Neuronal stem cell (in vitro differentiated cells): Measurements from ENCODE around the gene PCBP3.
A peak's percentile ranks its signal among the peaks of the same experiment; 100 is the strongest.

Experiments
- DNase-seq: peaks from one replicate; pipeline ENCODE4 v3.0.0-alpha.2; 2013; ENCODE audit warnings: low spot score
- H2AFZ ChIP-seq: one replicate; pipeline ENCODE4 v1.6.1; 2013; ENCODE audit warnings: mild to moderate bottlenecking, low read length, inconsistent platforms
- H2AK5ac ChIP-seq: 2 replicates; pipeline ENCODE4 v1.6.1; 2013; ENCODE audit warnings: low read depth, mild to moderate bottlenecking, inconsistent platforms, low read length, moderate library complexity, mixed read lengths
- H2BK120ac ChIP-seq: 2 replicates; pipeline ENCODE4 v1.6.1; 2013; ENCODE audit warnings: low read depth, mild to moderate bottlenecking, inconsistent platforms, low read length, moderate library complexity, mixed read lengths
- H2BK12ac ChIP-seq: one replicate; pipeline ENCODE4 v1.6.1; 2013; ENCODE audit warnings: low read length, inconsistent platforms
- H2BK15ac ChIP-seq: 2 replicates; pipeline ENCODE4 v1.6.1; 2013; ENCODE audit warnings: mild to moderate bottlenecking, low read length, inconsistent platforms, mixed read lengths
- H2BK5ac ChIP-seq: one replicate; pipeline ENCODE4 v1.6.1; 2013; ENCODE audit warnings: inconsistent platforms, mild to moderate bottlenecking, low read length, moderate library complexity
- H3K14ac ChIP-seq: one replicate; pipeline ENCODE4 v1.6.1; 2013; ENCODE audit warnings: low read length, inconsistent platforms
- H3K18ac ChIP-seq: 2 replicates; pipeline ENCODE4 v1.6.1; 2013; ENCODE audit warnings: low read length, inconsistent platforms
- H3K23ac ChIP-seq: 2 replicates; pipeline ENCODE4 v1.6.1; 2013; ENCODE audit warnings: low read depth, mild to moderate bottlenecking, mixed read lengths, low read length, inconsistent platforms; ENCODE audit not compliant: poor library complexity
- H3K27ac ChIP-seq: replicated peaks from 3 replicates; pipeline ENCODE4 v1.5.1; 2013; ENCODE audit warnings: low read length, inconsistent platforms
- H3K27me3 ChIP-seq, 3 experiments: 2 replicates each; pipeline ENCODE4 v1.6.1; 2013; ENCODE audit warnings: low read length in 3 of 3, mild to moderate bottlenecking in 2 of 3, inconsistent platforms in 1 of 3, low read depth in 1 of 3, mixed read lengths in 1 of 3, moderate library complexity in 1 of 3; ENCODE audit not compliant: control insufficient read depth in 3 of 3, insufficient read depth in 3 of 3
- H3K36me3 ChIP-seq, 2 donors: replicated peaks in 1 of 2; 2 replicates each; pipeline ENCODE4 v1.6.1; 2013; ENCODE audit warnings: low read length in 2 of 2; ENCODE audit not compliant: control insufficient read depth in 2 of 2, insufficient read depth in 2 of 2
- H3K4ac ChIP-seq: 2 replicates; pipeline ENCODE4 v1.6.1; 2013; ENCODE audit warnings: inconsistent platforms, mild to moderate bottlenecking, low read length, moderate library complexity
- H3K4me1 ChIP-seq, 2 donors: 1 replicate in 1 of 2; 2 replicates in 1 of 2; pipeline ENCODE4 v1.6.1; 2013; ENCODE audit warnings: low read length in 2 of 2, low read depth in 1 of 2; ENCODE audit not compliant: control insufficient read depth in 2 of 2, insufficient read depth in 1 of 2
- H3K4me2 ChIP-seq: one replicate; pipeline ENCODE4 v1.6.1; 2013; ENCODE audit warnings: mild to moderate bottlenecking, low read length, inconsistent platforms; ENCODE audit not compliant: insufficient read depth, poor library complexity, severe bottlenecking
- H3K4me3 ChIP-seq, 2 donors: 2 replicates each; pipeline ENCODE4 v1.5.1; 2013; ENCODE audit warnings: low read length in 2 of 2, mild to moderate bottlenecking in 2 of 2, inconsistent platforms in 1 of 2, moderate library complexity in 1 of 2
- H3K79me1 ChIP-seq: one replicate; pipeline ENCODE4 v1.6.1; 2013; ENCODE audit warnings: low read depth, mild to moderate bottlenecking, inconsistent platforms, low read length, moderate library complexity
- H3K9ac ChIP-seq: one replicate; pipeline ENCODE4 v1.6.1; 2013; ENCODE audit warnings: mild to moderate bottlenecking, low read depth, low read length, inconsistent platforms; ENCODE audit not compliant: poor library complexity
- H3K9me3 ChIP-seq, 2 donors: replicated peaks in 1 of 2; 2 replicates each; pipeline versions ENCODE3 to v1.6.1; 2013; ENCODE audit warnings: low read length in 2 of 2, mild to moderate bottlenecking in 2 of 2, inconsistent platforms in 1 of 2, low read depth in 1 of 2, mixed read lengths in 1 of 2, moderate library complexity in 1 of 2; ENCODE audit not compliant: control insufficient read depth in 2 of 2, insufficient read depth in 1 of 2
- H4K8ac ChIP-seq: one replicate; pipeline ENCODE4 v1.6.1; 2013; ENCODE audit warnings: low read depth, mild to moderate bottlenecking, inconsistent platforms, low read length, moderate library complexity
- H4K91ac ChIP-seq: one replicate; pipeline ENCODE4 v1.6.1; 2013; ENCODE audit warnings: low read length, low read depth, mild to moderate bottlenecking, inconsistent platforms; ENCODE audit not compliant: poor library complexity
- WGBS, 2 donors: extraction: QIAGEN DNeasy Blood & Tissue Kit; methylation state at CpG; one replicate each; pipeline ENCODE4 v1.1.7; 2013; ENCODE audit warnings: missing lambda C conversion rate in 2 of 2, mixed read lengths in 1 of 2; ENCODE audit not compliant: insufficient read length in 2 of 2, insufficient replicate concordance in 1 of 2; ENCODE audit errors: extremely low coverage in 2 of 2; 5-methylcytosine and 5-hydroxymethylcytosine counted together

The PCBP3 gene

GRCh38 chr21:45834026-45834715, 190.6 kb downstream of the PCBP3 start:
- no peak overlapping the region for H3K4ac ChIP-seq
- H3K4me1 ChIP-seq: peaks cover 11 to 18% of the 10 kb centered on the region in 2 donors
- no peak overlapping the region for H3K9ac ChIP-seq
- H2BK120ac ChIP-seq: no peak overlapping the region
- H2BK12ac ChIP-seq: peak overlapping the region; percentile 12
- no peak for DNase-seq
- no peak overlapping the region for H2AK5ac ChIP-seq
- no peak overlapping the region for H2BK15ac ChIP-seq
- no peak overlapping the region for H3K14ac ChIP-seq
- no CpG with 5 or more reads among the region's 24 CpGs for WGBS, 2 donors
- H3K79me1 ChIP-seq: no peaks in the 10 kb centered on the region
- H2AFZ ChIP-seq: no peak overlapping the region
- H3K36me3 ChIP-seq: no peaks in the 10 kb centered on the region
- no peak overlapping the region for H2BK5ac ChIP-seq
- no peak overlapping the region for H4K8ac ChIP-seq
- no peak overlapping the region for H3K4me2 ChIP-seq
- peaks cover 0 to 4% (median 0%) of the 10 kb centered on the region in 3 experiments for H3K27me3 ChIP-seq
- no peak overlapping the region for H3K18ac ChIP-seq
- H4K91ac ChIP-seq: no peak overlapping the region
- H3K4me3 ChIP-seq: no peak overlapping the region
- no peak overlapping the region for H3K23ac ChIP-seq
- no peak overlapping the region for H3K27ac ChIP-seq
- H3K9me3 ChIP-seq: no peaks in the 10 kb centered on the region

GRCh38 chr21:45834821-45835293, 191.3 kb downstream of the PCBP3 start:
- no peaks in the 10 kb centered on the region for H3K36me3 ChIP-seq

GRCh38 chr21:45835301-45836267, 192.1 kb downstream of the PCBP3 start:
- Histone ChIP-seq H3K23ac (peak overlapping the region; percentile 16), H4K91ac (no peak overlapping the region), H3K36me3 (no peaks in the 10 kb centered on the region), H2AK5ac (no peak overlapping the region), H3K9ac (no peak overlapping the region), H2BK120ac (no peak overlapping the region), H3K14ac (no peak overlapping the region), H3K18ac (peak overlapping the region; percentile 55), H3K27me3 (no peaks in the 10 kb centered on the region), H2BK12ac (no peak overlapping the region), H3K4ac (no peak overlapping the region), H3K4me1 (peaks cover 8 to 18% of the 10 kb centered on the region in 2 donors), H2AFZ (peak overlapping the region; percentile 79), H3K4me2 (no peak overlapping the region), H3K9me3 (peaks cover 0 to under 1% of the 10 kb centered on the region in 2 donors), H2BK5ac (peak overlapping the region; percentile 1), H3K4me3 (no peak overlapping the region), H2BK15ac (no peak overlapping the region), H4K8ac (no peak overlapping the region), H3K27ac (no peak overlapping the region), H3K79me1 (no peaks in the 10 kb centered on the region)
- no CpG with 5 or more reads among the region's 21 CpGs for WGBS, 2 donors
- no peak for DNase-seq

More at GRCh38 chr21:45834821-45835293, 191.3 kb downstream of the PCBP3 start:
- Histone ChIP-seq H3K27me3 (peaks cover 0 to 1% (median 0%) of the 10 kb centered on the region in 3 experiments), H3K4ac (no peak overlapping the region), H2AK5ac (no peak overlapping the region), H2BK5ac (peak overlapping the region; percentile 1), H3K27ac (no peak overlapping the region), H4K91ac (no peak overlapping the region), H4K8ac (no peak overlapping the region), H2BK15ac (no peak overlapping the region), H3K18ac (no peak overlapping the region), H3K4me2 (no peak overlapping the region), H3K23ac (peak overlapping the region; percentile 16), H3K4me3 (no peak overlapping the region), H3K14ac (no peak overlapping the region), H2BK120ac (no peak overlapping the region), H3K9me3 (no peaks in the 10 kb centered on the region), H3K9ac (no peak overlapping the region), H2AFZ (no peak overlapping the region), H3K79me1 (no peaks in the 10 kb centered on the region), H2BK12ac (no peak overlapping the region), H3K4me1 (peaks cover 11 to 18% of the 10 kb centered on the region in 2 donors)
- WGBS, 2 donors: no CpG with 5 or more reads among the region's 24 CpGs
- DNase-seq: no peak

GRCh38 chr21:45836268-45836655, 192.7 kb downstream of the PCBP3 start:
- no peak overlapping the region for H2BK12ac ChIP-seq
- WGBS, 2 donors: no CpG with 5 or more reads among the region's 13 CpGs
- H3K4me2 ChIP-seq: no peak overlapping the region
- no peak overlapping the region for H4K8ac ChIP-seq
- no peaks in the 10 kb centered on the region for H3K79me1 ChIP-seq
- H3K4ac ChIP-seq: no peak overlapping the region
- H4K91ac ChIP-seq: no peak overlapping the region
- no peak for DNase-seq
- H3K14ac ChIP-seq: no peak overlapping the region
- no peak overlapping the region for H3K4me3 ChIP-seq
- H3K27ac ChIP-seq: no peak overlapping the region
- H3K9ac ChIP-seq: no peak overlapping the region
- H3K23ac ChIP-seq: no peak overlapping the region
- no peaks in the 10 kb centered on the region for H3K36me3 ChIP-seq
- H3K4me1 ChIP-seq: peaks cover 8 to 18% of the 10 kb centered on the region in 2 donors
- peak overlapping the region; percentile 79 for H2AFZ ChIP-seq
- H2AK5ac ChIP-seq: no peak overlapping the region
- no peak overlapping the region for H2BK5ac ChIP-seq
- H2BK15ac ChIP-seq: no peak overlapping the region
- no peaks in the 10 kb centered on the region for H3K27me3 ChIP-seq
- H3K9me3 ChIP-seq: peaks cover 3 to 7% of the 10 kb centered on the region in 2 donors
- no peak overlapping the region for H2BK120ac ChIP-seq
- H3K18ac ChIP-seq: peak overlapping the region; percentile 55
